ENCODE data around the gene PRKCZ. TPM values are rescaled to one million over a fixed set of nuclear protein-coding genes. Genes with fewer than 3 reads are reported as not detected.

Gene PRKCZ
- total RNA-seq, 1 donor from 2014 or later, result 37.6 TPM

GRCh38 chr1:2228694-2229036 lies 178.5 kb downstream of the PRKCZ start:
- no peak for DNase-seq (ENCODE audit: low read depth)
- H3K36me3 ChIP-seq (ENCODE audit: control insufficient read depth, insufficient read depth, low read length), result no peaks in the 10 kb centered on the region
- no peak for TF ChIP-seq CTCF (IDR thresholded peaks at IDR 0.05; ENCODE audit: insufficient read depth, low read length, poor library complexity, severe bottlenecking)
- peak overlapping the region; percentile 82 for H3K4me3 ChIP-seq (ENCODE audit: low read depth, low read length)
- H3K27me3 ChIP-seq (ENCODE audit: control insufficient read depth, insufficient read depth, low read length), result no peaks in the 10 kb centered on the region

GRCh38 chr1:2229037-2229864 lies 179.0 kb downstream of the PRKCZ start:
- Histone ChIP-seq H3K27me3 (ENCODE audit: control insufficient read depth, insufficient read depth, low read length) (no peaks in the 10 kb centered on the region), H3K36me3 (ENCODE audit: control insufficient read depth, insufficient read depth, low read length) (no peaks in the 10 kb centered on the region), H3K4me3 (ENCODE audit: low read depth, low read length) (peak overlapping the region; percentile 82)
- no peak for DNase-seq (ENCODE audit: low read depth)
- no peak for TF ChIP-seq CTCF (IDR thresholded peaks at IDR 0.05; ENCODE audit: insufficient read depth, low read length, poor library complexity, severe bottlenecking)

- Histone ChIP-seq H3K4me3 (ENCODE audit: low read depth, low read length) (peak overlapping the region; percentile 82), H3K27me3 (ENCODE audit: control insufficient read depth, insufficient read depth, low read length) (no peaks in the 10 kb centered on the region), H3K36me3 (ENCODE audit: control insufficient read depth, insufficient read depth, low read length) (no peaks in the 10 kb centered on the region)
- no peak for TF ChIP-seq CTCF (IDR thresholded peaks at IDR 0.05; ENCODE audit: insufficient read depth, low read length, poor library complexity, severe bottlenecking)
- DNase-seq (ENCODE audit: low read depth), result no peak
These were observed 179.9 kb downstream of the PRKCZ start for GRCh38 chr1:2229911-2230731.

GRCh38 chr1:2230781-2231531 lies 180.7 kb downstream of the PRKCZ start:
- no peak for DNase-seq (ENCODE audit: low read depth)
- H3K36me3 ChIP-seq (ENCODE audit: control insufficient read depth, insufficient read depth, low read length), result no peaks in the 10 kb centered on the region
- H3K4me3 ChIP-seq (ENCODE audit: low read depth, low read length), result peak overlapping the region; percentile 82
- no peak for TF ChIP-seq CTCF (IDR thresholded peaks at IDR 0.05; ENCODE audit: insufficient read depth, low read length, poor library complexity, severe bottlenecking)
- H3K27me3 ChIP-seq (ENCODE audit: control insufficient read depth, insufficient read depth, low read length), result no peaks in the 10 kb centered on the region

- no peaks in the 10 kb centered on the region for H3K27me3 ChIP-seq (ENCODE audit: control insufficient read depth, insufficient read depth, low read length)
- no peak for TF ChIP-seq CTCF (IDR thresholded peaks at IDR 0.05; ENCODE audit: insufficient read depth, low read length, poor library complexity, severe bottlenecking)
- DNase-seq (ENCODE audit: low read depth), result no peak
These were observed 181.5 kb downstream of the PRKCZ start for GRCh38 chr1:2231532-2232254.

More at GRCh38 chr1:2231532-2232254, 181.5 kb downstream of the PRKCZ start:
- H3K4me3 ChIP-seq (ENCODE audit: low read depth, low read length), result peak overlapping the region; percentile 82
- H3K36me3 ChIP-seq (ENCODE audit: control insufficient read depth, insufficient read depth, low read length), result no peaks in the 10 kb centered on the region
